ENCODE data around the gene ATF3.
"Not testable (repeated sequence)": the region's sequence is repeated elsewhere in the genome, so short reads cannot be mapped to it uniquely, and the experiment has no call there.

Gene ATF3

DNA sequence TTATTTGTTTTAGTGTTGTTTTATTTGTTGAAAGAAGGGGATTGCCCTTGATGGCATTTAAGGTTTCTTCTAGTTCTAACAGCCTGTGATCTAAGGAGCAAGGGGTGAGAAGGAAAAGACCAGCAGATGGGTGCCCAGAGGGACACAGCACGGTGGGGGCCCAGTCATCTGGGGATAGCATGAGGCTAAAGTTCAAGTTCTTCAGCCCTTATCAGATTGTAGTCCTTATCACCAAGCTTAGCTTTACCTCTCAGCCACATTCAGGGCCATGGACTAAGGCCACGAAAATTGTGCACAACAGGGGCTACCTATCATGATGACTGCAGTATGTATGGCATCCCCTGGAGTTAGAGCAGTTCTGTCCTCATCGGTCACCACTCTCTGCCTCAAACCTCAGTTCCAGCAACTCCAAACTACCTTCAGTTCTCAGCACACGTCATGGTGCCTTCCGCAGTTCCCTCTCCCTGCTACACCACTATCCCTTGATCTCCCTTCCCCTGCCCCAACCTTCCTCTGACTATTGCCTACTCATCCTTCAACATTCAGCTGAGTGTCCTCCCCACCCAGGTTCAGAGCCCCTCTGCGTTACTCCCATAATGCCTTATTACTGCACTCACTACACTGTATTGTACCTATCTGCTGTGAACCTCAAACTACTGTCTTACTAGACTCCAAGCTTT, 36.4 kb downstream of the ATF3 start:
- H3K4me3 Mint-ChIP-seq, result no peak overlapping the region
- no peak overlapping the region for H3K27ac Mint-ChIP-seq
- no peak for ATAC-seq
- H3K27me3 Mint-ChIP-seq, result no peaks in the 10 kb centered on the region
- H3K9me3 Mint-ChIP-seq, result peaks cover 2% of the 10 kb centered on the region
- H3K4me1 Mint-ChIP-seq, result no peaks in the 10 kb centered on the region
- no peaks in the 10 kb centered on the region for H3K36me3 Mint-ChIP-seq

DNA sequence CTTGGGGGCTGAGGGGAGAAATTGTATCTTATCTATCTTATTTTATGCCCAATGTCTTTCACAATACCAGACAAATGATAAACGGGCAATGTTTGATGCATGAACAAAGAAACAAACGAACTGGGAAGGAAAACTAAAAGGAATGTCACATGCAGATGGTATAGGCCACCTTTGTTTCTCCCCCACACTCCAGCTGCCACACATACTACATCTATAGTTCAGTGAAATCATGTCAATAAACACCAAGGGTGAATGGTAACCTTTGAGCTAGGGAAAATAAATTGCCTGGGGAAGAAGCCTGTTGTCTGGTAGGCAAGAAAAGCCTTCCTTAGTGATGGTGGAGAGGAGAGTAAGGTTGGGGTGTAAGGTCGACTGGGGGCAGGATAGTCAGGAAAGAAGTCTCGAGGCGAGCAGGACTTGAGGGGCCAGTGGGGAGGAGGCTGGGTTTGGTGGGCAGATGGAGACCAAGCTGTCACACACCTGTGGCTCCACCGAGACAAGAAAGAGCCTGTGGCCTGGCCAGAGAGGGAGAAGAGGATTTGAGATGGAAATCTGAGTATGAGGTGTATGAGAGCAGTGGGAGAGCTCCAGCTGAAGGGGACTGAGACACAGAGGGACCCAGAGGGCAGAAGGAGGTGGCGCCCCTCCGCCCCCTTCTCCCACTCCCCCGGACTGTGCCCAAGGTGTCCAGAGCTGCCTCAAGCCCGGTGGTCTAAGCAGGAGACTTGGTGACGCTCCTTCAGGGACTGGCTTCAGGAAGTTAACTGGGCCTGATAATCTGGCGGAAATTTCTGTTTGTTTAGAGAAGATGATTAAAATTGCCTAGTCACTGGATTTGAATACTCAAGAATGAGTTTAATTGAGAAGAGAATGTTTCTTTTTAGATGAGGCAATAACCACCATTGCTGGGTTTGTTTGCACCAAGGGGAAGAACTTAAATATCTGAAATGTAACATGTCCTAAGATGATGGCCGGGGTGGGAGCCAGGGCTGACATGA, 37.3 kb downstream of the ATF3 start:
- Mint-ChIP-seq H3K4me3 (no peak overlapping the region), H3K27me3 (no peaks in the 10 kb centered on the region), H3K9me3 (peaks cover 1% of the 10 kb centered on the region), H3K27ac (no peak overlapping the region), H3K4me1 (no peaks in the 10 kb centered on the region), H3K36me3 (no peaks in the 10 kb centered on the region)
- no peak for ATAC-seq

DNA sequence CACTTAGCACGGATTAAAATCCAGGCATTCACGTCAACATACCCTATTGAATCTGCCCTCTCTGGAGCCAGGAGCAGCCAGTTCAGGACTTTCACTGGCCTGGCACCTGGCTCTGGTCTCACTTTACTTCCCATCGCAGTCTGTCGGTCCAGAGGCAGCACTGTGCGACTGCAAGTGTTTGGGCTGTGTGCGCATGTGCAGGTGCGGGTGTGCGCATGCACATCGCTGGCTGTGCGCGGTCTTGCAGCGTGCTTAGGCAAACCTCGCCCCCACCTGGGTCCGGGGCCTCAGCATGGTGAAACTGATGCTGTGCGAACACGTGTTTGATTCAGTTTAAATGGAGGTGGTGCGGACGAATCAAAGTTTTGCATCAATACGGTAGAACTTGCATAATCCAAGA, 38.0 kb downstream of the ATF3 start:
- ATAC-seq, result no peak
- H3K4me1 Mint-ChIP-seq, result no peaks in the 10 kb centered on the region
- no peak overlapping the region for H3K4me3 Mint-ChIP-seq
- no peaks in the 10 kb centered on the region for H3K36me3 Mint-ChIP-seq
- no peak overlapping the region for H3K27ac Mint-ChIP-seq
- H3K9me3 Mint-ChIP-seq, result no peaks in the 10 kb centered on the region
- no peaks in the 10 kb centered on the region for H3K27me3 Mint-ChIP-seq

DNA sequence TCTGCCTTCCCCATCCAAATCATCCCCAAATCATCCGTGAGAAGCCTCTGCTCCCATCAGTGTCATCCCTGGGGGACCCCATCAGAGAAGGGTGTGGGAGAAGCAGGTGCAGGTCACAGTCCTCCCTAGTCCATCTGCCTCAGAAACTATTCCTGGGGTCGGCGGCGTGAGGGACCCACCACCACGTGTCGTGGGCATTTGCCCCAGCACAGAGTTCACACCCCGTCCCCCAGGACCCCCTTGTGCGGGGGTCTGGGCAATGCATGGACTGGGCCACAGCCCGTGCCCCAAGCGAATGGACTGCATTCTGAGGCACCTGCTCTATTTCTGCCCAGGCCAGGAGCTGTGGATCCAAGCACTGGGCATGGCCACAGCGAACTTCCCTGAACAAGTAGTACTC, 38.4 kb downstream of the ATF3 start:
- no peaks in the 10 kb centered on the region for H3K27me3 Mint-ChIP-seq
- H3K4me3 Mint-ChIP-seq, result no peak overlapping the region
- ATAC-seq, result peak; percentile 28
- H3K27ac Mint-ChIP-seq, result no peak overlapping the region
- H3K4me1 Mint-ChIP-seq, result no peaks in the 10 kb centered on the region
- H3K9me3 Mint-ChIP-seq, result no peaks in the 10 kb centered on the region
- no peaks in the 10 kb centered on the region for H3K36me3 Mint-ChIP-seq

DNA sequence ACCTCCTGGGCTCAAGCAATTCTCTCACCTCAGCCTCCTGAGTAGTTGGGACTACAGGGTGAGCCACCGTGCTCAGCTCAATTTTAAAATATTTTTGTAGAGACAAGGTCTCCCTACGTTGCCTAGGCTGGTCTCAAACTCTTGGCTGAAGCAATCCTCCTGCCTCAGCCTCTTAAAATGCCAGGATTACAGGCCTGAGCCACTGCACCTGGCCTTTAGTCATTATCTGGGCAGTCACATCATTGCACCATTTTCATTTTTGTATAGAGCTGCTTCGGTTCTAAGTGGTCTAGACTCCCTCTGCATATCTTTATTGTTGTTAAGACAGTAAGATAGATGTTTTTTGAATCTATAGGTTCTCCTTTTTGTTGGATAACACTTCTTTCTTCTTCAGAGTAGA, 39.9 kb downstream of the ATF3 start:
- Mint-ChIP-seq H3K36me3 (no peaks in the 10 kb centered on the region), H3K4me1 (no peaks in the 10 kb centered on the region), H3K4me3 (no peak overlapping the region), H3K9me3 (no peaks in the 10 kb centered on the region), H3K27me3 (no peaks in the 10 kb centered on the region), H3K27ac (no peak overlapping the region)
- ATAC-seq, result no peak

DNA sequence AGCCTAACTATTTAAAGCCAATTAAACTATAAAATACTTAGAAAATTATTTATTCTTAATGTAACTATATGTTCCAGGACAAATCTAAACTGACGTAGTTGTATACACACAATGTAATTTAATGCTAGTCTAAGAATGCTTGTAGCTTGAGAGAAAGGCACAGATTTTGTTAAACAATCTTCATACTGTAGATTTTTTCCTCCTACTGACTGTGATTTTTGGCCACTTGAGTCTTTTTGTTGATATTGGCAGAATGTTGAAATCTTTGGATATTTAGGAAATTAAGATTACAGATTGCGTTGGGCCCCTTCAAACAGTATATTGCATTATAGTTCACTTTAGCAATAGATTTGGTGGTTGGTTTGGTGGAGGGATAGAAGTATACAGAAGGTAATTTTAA, 40.5 kb downstream of the ATF3 start:
- H3K4me3 Mint-ChIP-seq, result no peak overlapping the region
- no peak overlapping the region for H3K27ac Mint-ChIP-seq
- H3K27me3 Mint-ChIP-seq, result peaks cover 4% of the 10 kb centered on the region
- H3K9me3 Mint-ChIP-seq, result no peaks in the 10 kb centered on the region
- no peak for ATAC-seq
- H3K4me1 Mint-ChIP-seq, result no peaks in the 10 kb centered on the region
- no peaks in the 10 kb centered on the region for H3K36me3 Mint-ChIP-seq

DNA sequence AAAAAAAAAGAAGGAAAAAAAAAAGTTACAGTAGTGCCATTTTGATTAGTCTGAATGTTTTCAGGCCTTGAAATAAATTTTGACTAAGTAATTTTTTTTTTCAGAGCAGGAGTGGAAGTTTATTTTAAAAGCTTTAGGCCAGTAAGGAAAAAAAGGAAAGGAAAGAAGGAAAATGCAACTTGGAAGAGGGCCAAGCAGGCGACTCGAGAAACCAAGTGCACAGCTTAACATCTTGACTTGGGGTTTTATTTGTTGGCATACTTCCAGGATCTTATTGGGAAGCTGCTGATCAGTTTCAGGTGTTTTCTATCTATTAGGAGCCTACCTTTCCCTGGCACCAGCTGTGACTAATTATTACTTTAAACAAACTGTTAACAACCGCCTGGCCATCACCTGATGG, 41.7 kb downstream of the ATF3 start:
- no peak overlapping the region for H3K4me3 Mint-ChIP-seq
- ATAC-seq, result no peak
- H3K27me3 Mint-ChIP-seq, result peaks cover 16% of the 10 kb centered on the region
- no peaks in the 10 kb centered on the region for H3K4me1 Mint-ChIP-seq
- no peaks in the 10 kb centered on the region for H3K9me3 Mint-ChIP-seq
- no peak overlapping the region for H3K27ac Mint-ChIP-seq
- no peaks in the 10 kb centered on the region for H3K36me3 Mint-ChIP-seq

DNA sequence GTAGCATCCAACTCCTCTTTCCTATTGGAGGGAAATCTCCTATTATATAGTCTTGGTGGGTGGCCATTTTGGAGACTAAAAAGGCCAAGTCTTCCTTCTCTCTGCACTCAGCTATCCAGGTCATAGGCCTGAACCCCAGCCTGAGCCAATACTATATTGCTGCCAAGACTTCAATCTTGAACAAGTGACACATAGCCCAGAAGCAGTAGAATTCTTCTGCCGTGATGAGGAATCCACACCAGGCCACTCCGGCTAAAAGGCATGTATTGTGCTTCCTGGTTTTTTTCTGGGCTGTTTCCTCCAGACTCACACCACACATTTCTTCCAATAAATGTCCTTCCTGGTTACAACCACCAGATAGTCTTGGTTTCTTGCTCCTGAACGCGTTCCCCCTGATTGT, 43.0 kb downstream of the ATF3 start:
- no peaks in the 10 kb centered on the region for H3K9me3 Mint-ChIP-seq
- H3K4me1 Mint-ChIP-seq, result no peaks in the 10 kb centered on the region
- no peak overlapping the region for H3K4me3 Mint-ChIP-seq
- H3K36me3 Mint-ChIP-seq, result no peaks in the 10 kb centered on the region
- H3K27ac Mint-ChIP-seq, result no peak overlapping the region
- ATAC-seq, result no peak
- peaks cover 25% of the 10 kb centered on the region for H3K27me3 Mint-ChIP-seq

DNA sequence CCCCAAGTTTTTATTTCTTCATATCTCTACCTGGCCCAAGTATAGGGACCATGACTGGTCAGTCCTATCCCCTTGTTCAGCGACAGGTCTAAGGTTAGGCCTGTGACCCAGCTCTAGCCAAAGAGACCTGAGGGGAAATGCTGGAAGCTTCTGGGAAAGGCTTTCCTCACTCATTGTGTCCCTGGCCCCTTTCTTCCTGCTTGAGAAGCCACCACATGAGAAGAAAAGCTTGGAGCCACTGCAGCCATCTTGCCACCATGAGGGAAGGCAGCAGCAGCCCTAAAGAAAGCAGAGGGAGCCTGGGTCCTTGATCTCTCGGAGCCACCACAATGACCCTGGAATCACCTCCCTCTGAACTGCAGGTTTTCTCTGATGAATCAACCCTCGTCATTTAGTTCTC, 43.4 kb downstream of the ATF3 start:
- ATAC-seq, result no peak
- H3K4me3 Mint-ChIP-seq, result no peak overlapping the region
- H3K27me3 Mint-ChIP-seq, result peaks cover 25% of the 10 kb centered on the region
- no peak overlapping the region for H3K27ac Mint-ChIP-seq
- H3K4me1 Mint-ChIP-seq, result no peaks in the 10 kb centered on the region
- no peaks in the 10 kb centered on the region for H3K9me3 Mint-ChIP-seq
- H3K36me3 Mint-ChIP-seq, result no peaks in the 10 kb centered on the region

DNA sequence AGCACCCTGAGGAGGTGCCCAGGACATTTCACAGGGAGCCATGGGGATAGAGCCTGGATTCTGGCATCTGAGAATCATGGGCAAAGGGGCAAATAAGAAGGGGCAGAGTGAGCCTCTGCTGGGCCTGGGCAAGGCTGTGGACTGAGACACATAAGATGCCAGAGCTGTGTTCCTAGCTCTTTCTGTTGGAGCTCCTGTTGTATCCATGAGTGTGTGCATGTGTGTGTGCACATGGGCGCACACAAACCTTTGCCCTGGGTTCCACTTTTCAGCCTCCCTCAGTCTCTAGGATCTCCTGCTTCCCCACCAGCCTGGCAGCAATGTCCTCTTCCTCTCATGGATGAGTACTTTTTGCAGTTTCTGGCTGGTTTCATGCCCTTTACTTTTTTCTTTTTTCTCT, 44.0 kb downstream of the ATF3 start:
- Mint-ChIP-seq H3K27ac (no peak overlapping the region), H3K4me3 (no peak overlapping the region), H3K27me3 (peaks cover 30% of the 10 kb centered on the region), H3K36me3 (no peaks in the 10 kb centered on the region), H3K4me1 (no peaks in the 10 kb centered on the region), H3K9me3 (no peaks in the 10 kb centered on the region)
- ATAC-seq, result no peak

DNA sequence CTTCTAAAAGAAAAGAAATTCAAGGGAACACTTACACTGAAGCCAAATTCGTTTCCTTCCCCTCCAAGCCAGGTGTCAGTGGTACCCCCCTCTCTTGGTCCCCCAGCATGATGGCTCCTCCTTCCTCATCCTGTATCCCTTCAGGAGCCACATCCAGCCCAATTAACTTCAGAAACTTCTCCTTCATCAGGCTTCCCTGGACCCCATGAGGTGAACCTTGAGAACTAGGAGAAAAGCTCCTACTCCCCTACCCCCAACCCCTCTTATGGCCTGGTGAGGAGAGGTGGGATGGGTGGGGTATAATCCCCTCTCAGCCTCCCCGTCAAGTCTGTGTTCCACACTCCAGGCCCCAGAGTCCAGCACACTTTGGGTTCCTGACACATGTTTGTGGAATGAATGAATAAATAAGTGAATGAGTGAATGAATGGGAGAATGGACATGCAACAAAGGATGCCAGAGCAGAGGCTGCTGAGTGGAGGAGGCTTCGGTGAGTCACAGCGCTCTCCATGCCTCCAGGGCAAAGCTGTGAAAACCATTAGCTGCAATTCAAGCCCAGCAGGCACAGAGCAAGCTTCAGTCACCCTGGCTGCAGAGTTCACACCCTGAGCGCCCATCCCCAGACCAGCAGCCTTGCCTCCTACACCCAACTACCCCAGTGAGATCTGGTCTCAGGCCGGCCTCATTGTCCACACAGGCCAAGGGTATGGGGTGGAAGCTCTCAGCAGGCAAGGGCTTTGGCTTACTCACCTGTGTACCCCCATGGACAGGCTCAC, 47.3 kb downstream of the ATF3 start:
- Mint-ChIP-seq H3K9me3 (no peaks in the 10 kb centered on the region), H3K4me3 (no peak overlapping the region), H3K27ac (no peak overlapping the region), H3K4me1 (no peaks in the 10 kb centered on the region), H3K27me3 (peaks cover 44% of the 10 kb centered on the region), H3K36me3 (no peaks in the 10 kb centered on the region)
- ATAC-seq, result no peak

DNA sequence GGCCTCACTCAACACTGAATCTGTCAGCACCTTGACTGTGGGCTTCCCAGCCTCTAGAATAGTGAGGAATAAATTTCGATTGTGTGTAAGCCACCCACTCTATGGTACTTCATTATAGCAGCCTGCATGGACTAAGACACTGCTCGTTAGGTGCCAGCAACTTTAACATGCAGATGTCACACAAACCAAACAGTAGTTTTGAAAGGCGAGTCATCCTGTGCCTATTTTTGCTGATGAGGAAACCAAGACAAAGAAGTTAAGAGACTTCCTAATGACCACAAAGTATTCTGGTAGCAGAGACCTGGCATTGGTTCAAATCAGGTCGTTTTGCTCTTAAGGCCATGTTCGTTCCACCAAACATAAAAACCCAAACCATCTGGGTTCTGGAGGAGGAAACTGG, 48.2 kb downstream of the ATF3 start:
- Mint-ChIP-seq H3K27ac (no peak overlapping the region), H3K9me3 (no peaks in the 10 kb centered on the region), H3K4me1 (no peaks in the 10 kb centered on the region), H3K36me3 (no peaks in the 10 kb centered on the region), H3K4me3 (no peak overlapping the region), H3K27me3 (peaks cover 44% of the 10 kb centered on the region)
- ATAC-seq, result no peak

DNA sequence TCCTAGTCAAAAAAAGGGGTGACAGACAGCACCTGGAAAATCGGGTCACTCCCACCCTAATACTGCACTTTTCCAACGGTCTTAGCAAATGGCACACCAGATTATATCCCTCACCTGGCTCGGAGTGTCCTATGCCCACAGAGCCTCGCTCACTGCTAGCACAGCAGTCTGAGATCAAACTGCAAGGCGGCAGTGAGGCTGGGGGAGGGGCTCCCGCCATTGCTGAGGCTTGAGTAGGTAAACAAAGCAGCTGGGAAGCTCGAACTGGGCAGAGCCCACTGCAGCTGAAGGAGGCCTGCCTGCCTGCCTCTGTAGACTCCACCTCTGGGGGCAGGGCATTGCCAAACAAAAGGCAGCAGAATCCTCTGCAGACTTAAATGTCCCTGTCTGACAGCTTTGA, 49.7 kb downstream of the ATF3 start:
- H3K4me1 Mint-ChIP-seq, H3K4me3 Mint-ChIP-seq, H3K36me3 Mint-ChIP-seq, H3K9me3 Mint-ChIP-seq, H3K27ac Mint-ChIP-seq, ATAC-seq: not testable (repeated sequence)
- peaks cover 44% of the 10 kb centered on the region for H3K27me3 Mint-ChIP-seq

DNA sequence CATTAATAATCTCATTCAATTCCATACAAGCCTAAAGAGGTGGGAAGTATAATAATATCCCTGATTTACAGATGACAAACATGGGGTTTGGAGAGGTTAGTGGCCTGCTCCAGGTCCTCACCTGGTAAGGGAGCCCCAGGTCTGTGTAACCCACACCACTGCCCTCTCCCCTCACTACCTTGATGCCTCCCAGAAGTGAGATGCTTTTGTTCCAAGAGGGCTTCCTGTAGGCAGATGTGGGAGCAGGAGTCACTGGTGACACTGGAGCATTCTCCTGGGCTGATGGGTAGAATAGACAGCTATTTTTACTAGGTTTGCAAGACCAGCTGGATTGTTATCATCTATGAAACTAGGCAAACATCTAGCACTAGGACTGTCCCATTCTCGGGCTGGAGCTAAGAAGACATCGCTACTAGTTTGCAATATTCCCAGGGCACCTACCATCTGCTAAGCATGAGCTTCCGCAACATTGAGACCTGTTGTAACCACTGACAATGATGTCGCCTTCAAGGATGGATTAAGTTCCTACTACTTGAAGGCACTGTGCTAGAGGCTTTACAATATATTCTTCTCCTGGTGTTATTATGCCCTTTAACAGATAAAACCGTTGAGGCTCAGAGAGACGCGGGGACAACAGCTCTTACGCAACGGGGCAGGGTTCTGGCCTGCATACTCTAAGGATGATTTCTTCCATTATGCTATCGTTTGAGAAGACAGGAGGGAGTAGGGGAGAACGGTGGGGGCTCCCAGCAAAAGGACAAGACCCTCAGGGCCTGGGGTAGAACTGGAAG, 56.0 kb downstream of the ATF3 start:
- Mint-ChIP-seq H3K4me3 (no peak overlapping the region), H3K27ac (peak overlapping the region; percentile 76), H3K9me3 (no peaks in the 10 kb centered on the region), H3K27me3 (peaks cover 2% of the 10 kb centered on the region), H3K4me1 (peaks cover 40% of the 10 kb centered on the region), H3K36me3 (no peaks in the 10 kb centered on the region)
- ATAC-seq, result peak; percentile 12
